GM21528 (cell line): ENCODE results near the gene PCBP3.
"Not testable (repeated sequence)": the region's sequence is repeated elsewhere in the genome, so short reads cannot be mapped to it uniquely, and the experiment has no call there.

Experiments
- ATAC-seq: cut with Tn5 transposase; IDR thresholded peaks from one replicate; pipeline ENCODE4 v1.9.1; 2021; ENCODE audit warnings: mild to moderate bottlenecking, moderate library complexity; ENCODE audit not compliant: unreplicated experiment, low FRiP score

The PCBP3 gene

DNA sequence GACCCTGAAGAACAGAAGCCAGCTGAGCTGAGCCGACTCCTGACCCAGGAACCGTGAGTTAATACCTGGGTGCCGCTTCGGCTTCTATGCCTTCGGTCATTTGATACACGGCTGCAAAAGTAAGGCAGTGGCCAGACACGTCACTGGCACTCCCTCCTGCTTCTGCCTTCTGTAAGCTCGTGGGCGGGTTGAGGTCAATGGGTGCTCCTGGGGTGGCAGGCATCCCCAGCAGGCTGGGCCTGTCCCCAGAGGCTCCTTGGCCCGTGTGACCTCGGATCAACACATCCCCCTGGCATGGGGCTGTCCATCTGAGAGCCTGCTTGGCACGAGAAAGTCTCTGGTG is 302.3 kb downstream of the PCBP3 start:
- ATAC-seq = no peak

DNA sequence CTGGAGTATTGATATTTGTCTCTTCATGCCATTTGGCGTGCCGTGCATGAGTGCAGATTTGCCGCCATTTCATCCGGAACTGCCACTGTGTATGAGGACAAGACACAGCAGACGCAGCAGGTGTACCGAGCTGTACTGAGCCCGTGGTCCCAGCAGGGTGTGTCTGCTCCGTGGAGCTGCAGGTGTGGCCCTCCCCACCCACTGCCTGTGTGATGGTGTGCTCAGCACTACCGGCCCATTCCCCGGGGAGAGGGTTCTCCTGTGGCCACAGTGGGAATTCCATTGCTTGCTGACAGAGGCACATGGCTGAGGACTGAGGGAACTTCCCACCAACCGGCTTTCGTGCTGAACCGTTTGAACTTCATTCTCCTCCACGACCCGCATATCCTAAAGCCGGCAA is 303.8 kb downstream of the PCBP3 start:
- no peak for ATAC-seq

DNA sequence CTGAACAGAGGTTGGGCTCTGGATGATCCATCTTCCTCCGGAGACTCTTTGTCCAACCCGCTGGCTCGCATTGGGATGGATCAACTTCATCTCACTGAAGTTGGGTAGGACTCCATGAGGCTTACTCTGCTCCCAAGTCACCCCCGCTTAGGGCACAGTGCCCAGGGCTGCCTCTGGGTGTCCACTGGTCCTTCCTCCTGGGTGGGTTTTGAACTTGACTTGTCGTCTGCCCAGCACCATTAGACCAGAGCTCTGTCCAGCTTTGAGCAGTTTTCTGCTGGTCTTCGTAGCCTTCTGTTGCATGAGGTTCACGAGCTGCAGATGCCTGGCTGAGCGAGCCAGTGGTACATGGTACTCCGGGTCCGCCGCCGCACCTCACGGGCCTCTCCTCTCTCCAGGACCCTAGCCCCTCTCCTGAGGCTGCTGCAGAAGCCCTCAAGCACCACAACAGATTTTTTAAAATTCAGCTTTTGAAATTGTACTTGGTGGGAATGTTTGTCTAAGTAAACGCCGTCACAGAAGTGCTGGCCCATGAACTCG is 304.3 kb downstream of the PCBP3 start:
- no peak for ATAC-seq

DNA sequence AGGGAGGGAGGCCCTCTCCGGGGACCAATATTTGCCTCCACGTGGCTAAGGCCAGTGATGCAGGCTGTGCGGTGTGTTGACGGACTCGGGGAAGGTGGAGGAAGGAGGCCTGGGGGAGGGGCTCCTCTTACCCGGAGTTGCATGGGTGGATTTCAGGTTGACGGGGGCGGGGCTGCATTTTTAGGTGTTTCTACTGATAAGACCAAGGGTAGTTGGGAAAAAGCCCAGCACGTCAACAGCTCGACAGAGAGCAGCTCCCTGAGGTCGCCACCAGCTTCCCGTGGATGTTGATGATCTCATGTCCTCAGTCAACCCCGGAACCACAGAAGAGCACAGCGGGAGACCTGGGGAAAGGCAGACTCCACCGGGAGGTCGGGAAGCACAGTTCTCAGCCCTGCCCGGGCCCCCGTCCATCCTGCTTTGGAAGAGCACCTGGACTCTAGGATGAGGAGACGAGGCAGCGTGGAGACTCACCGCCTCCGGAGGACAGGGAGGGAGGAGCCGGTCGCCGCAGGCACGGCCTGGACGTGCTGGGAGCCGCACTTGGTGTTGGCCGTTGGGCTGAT is 305.1 kb downstream of the PCBP3 start:
- ATAC-seq = no peak

DNA sequence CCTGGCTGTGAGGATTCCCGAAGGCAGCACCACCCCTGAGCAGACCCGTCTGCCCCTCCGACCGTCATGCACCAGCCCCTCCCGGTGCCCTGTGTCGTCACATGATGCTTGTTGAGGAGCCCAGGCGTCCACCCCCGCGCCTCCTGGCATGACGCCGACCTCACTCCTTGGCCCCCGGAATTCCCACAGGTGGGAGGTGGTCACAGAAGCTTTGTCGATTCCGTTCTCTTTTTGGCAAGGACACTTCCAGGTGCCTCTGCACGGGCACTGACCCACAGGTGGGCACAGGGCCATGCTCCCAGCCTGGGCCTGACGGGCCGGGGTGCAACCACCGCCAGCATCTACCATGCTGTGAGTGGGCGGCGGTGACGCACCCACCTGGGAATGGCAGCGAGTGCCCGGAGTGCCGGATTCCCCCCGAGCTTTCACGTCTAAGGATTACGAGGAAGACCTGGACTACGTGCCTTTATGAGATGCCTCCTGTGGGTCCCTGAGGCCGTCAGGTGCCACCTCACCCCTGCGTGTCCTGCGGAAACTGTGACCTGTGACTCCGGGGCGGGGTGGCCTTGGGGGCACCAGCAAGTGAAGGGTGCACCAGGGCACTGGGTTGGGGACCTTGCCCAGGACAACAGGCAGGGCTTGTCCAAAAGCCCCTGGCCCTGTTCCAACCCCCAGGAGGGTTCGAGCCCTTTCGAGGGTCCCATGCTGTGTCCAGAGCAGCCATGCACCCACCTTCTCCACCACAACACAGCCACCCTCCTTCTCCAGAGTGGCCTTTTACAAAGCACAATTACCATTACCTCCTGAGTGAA is 306.6 kb downstream of the PCBP3 start:
- no peak for ATAC-seq

DNA sequence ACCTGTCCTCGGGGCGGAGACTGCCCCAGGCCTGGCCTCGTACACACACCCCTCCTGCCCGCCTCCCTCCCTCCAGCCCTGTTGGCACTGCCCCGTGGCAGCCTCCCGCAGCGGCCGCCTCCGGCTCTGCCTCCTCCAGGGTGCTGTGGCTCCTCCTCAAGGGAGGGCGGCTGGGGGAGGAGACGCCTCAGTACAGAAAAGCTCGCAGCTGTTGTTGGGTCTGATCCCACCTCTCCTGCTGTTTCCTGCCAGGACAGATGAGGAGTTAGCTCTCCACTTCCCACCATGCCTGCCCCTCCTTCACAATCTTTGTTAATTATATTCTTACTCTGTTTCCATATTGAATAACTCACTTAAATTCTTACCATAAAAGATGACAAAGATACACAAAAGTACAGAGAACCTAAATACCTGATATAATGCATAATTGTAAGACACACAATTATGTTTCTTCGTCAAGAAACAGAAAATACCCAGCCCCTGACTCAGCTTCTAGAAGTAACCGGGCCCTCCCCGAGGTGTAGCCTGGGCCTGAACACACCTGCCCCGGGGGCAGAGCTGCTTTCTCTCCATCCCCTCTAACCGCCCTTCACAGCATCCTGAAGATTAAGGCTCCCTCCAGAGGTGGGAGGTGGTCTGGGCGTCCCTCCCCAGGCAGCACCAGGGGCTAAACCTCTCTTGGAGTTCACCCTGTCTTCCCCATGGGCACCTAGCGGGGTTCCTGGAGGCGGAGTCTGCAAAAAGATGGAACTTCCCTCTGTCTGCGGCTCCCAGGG is 307.4 kb downstream of the PCBP3 start:
- no peak for ATAC-seq

DNA sequence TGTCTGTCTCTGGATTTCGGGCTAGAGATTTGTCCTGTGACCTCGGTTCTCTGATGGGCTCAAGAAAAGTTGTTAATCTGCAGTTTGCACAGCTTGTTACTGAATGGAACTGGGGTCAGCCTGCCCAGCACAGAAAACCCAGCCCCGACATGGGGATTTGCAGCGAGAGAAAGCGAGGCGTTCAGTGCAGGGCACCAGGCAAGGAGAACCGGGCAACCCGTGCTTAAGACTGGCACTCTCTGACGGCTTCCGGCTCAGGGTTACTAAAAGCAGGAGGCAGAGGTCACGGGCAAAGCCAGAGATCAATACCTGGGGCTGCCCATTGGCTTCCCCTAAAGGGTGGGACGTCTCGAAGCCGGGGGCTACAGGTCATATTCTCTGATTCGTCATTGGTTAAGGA is 308.2 kb downstream of the PCBP3 start:
- no peak for ATAC-seq

DNA sequence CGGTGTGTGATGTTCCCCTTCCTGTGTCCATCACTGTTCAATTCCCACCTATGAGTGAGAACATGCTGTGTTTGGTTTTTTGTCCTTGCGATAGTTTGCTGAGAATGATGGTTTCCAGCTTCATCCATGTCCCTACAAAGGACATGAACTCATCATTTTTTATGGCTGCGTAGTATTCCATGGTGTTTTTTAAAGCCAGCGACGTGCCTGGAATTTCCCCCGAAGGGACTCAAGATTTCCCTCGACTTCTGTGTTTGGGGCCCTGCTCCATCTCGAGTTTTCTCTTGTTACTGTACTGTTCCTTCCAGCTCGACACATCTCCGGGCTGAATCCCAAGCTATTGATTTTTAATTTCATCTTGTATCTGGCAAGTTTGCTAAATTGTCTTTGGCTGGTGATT is 309.0 kb downstream of the PCBP3 start:
- not testable (repeated sequence) for ATAC-seq

DNA sequence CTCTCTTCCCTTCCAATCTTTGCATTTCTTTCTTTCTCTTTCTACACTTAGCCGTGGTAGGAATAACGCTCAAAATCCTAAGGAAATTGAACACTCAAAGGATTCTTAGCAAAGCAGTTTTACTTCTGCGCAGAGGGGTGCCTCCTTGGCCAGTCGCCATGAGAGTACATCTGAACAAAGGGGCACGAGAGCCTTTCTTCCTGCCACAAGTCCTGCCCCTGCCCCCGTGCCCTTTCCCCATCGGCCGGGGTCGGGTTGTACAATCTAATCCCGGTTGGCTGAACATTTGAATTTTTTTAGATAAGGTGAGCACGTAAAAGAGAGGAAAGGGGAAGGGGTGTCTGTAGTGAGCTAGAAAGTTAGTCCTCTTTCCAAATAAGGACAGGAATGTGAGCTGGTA is 309.4 kb downstream of the PCBP3 start:
- no peak for ATAC-seq

DNA sequence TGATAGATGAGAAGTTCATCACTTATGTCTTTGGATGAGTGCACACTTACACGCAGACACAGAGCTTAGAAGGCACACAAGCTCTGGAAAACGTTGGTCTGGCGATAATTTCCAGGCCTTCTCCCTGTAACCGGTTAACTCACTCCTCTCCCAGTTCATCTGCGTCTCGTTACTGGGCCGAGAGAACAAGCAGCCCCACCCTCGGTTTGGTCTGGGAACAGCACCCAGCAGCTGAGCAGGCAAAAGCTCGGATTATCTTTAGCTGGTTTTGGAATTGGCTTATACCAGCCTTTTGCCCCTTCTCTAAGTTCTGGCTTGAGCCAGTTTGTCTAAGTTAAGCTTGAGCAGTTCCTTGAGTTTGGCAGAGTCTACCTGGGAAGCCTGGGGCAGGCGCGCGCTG is 310.7 kb downstream of the PCBP3 start:
- no peak for ATAC-seq

DNA sequence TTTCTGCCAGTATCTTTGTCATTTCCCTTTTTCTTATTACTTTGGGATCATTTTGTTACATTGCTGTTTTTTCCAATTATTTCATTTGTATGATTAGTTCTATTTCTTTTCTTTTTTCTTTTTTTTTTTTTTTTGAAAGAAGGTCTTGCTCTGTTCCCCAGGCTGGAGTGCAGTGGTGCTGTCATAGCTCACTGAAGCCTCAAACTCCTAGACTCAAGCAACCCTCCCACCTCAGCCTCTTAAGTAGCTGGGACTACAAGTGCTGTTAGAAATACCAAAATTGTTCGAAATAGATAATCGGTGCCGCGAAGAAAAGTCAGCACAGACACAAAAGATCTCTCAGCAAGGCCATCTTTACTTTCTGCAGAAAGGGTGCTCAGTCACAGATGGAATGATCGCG is 311.4 kb downstream of the PCBP3 start:
- ATAC-seq = no peak

DNA sequence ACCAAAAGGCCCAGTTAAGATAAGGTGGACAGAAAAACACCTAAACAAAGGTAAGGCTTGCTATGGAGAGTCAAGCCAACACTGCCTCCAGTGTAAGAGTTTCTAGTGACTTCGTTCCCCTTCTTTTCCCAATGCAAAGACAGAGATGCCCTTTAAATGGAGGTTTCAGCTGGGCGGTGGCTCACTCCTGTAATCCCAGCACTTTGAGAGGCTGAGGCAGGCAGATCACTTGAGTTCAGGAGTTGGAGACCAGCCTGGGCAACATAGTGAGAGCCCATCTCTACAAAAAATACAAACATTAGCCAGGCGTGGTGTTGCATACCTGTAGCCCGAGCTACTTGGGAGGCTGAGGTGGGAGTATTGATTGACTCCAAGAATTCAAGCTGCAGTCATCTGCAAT is 314.0 kb downstream of the PCBP3 start:
- no peak for ATAC-seq

DNA sequence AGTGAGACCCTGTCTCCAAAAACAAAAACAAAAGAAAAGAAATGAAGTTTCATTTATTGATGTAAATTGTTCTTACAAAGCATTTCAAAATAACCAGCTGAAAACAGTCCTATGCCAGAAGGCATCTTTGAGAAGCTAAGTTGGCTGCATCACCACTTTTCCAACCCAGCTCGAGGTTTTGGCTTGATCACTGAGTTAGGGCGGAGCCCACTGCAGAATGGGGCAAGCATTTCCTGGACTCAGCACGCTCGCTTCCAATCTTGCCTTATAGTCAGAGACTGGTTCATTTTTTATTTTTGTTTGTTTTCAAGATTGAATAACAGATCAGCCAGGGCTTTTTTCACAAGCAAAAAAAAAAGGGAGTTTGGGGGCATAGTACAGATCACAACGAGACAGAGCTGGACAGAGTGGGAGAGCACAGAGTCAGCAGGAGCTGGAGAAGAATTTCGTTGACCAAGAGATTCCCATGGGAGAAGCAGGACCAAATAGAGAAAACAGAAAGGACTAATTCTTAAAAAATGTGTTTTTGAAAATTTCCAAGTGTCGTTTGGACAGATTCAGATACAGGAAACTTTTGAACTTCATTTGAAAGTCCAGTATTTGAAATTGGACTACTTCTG is 314.6 kb downstream of the PCBP3 start:
- no peak for ATAC-seq

DNA sequence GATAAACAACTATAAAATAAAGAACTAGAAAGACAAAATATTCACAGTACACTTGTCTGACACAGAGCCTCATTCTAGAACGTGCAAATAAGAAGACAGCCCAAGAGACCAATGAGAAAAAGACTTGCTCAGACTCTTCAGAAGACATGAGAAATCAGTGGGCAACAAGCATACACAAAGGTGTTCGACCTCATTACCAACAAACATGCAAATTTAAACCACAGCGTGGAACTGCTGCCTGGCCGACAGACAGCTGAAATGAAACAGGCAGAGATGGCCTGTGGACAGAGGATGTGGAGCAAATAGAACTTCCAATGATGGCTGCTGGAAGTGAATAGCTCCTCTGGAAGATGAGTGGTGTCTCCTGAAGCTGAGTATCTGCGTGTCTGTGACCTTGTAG is 315.7 kb downstream of the PCBP3 start:
- ATAC-seq = no peak

DNA sequence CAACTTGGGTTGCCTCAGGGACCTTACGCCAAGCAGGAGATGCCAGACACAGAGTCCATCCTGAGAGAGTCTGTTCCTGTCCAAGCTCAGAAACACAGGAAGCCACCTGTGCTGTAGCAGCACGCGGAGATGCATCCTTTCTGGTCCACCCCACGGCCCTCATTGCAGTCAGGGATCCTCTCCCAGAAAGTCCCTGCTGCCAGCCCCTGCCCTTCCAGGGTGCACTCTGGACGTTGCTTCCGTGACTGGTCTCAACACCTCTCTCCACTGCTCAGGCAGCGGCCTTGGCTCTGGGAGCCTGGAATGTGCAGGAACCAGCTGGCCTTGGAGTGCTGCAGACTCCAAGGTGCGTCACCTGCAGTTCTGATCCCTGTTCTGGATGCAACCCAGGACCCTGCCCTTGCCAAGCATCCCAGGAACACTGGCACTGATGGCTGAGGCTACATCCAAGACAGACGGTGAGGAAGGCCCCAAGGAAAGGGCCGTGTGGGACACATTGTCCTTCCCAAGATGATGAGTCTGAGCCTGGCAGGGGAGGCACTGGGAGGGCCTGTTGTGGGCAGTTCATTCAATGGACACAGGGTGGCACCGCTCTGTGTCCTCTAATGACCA is 316.4 kb downstream of the PCBP3 start:
- no peak for ATAC-seq

DNA sequence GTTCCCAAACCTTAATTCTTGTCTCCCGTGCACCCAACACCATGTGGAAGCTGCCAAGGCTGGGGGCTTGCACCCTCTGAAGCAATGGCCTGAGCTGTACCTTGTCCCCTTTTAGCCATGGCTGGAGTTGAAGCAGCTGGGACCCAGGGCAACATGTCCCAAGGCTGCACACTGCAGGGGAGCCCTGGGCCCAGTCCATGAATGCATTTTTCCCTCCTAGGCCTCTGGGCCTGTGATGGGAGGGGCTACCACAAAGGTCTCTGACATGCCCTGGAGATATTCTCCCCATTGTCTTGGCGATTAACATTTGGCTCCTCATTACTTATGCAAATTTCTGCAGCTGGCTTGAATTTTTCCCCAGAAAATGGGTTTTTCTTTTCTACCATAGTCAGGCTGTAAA is 317.9 kb downstream of the PCBP3 start:
- not testable (repeated sequence) for ATAC-seq

DNA sequence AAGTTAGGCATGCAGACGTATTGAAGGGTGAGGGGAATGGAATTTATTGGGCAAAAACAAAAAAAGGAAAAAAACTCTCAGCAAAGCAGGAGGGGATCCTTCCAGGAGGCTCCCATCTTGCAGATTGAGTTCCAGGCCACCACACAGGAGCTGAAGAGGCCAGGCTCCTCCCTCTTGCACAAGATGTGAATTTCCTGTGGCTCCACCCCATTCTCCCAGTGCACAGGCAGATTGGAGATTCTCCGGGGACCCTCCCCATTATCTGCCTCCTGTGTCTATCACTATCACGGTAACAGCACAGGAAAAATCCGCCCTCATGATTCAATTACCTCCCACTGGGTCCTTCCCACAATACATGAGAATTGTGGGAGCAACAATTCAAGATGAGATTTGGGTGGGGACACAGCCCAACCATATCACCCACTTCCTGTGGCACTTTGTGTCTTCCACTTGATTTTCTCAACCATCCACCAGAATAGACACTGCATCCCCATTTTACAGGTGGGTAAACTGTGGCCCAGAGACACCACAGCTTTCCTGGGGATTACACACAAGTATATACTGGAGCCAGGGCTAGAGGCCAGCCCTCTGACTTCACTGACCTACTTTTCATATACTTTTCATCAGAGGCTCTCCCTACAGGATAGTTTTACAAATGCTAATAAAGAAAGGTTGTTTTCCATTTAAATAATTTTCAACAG is 319.2 kb downstream of the PCBP3 start:
- no peak for ATAC-seq

DNA sequence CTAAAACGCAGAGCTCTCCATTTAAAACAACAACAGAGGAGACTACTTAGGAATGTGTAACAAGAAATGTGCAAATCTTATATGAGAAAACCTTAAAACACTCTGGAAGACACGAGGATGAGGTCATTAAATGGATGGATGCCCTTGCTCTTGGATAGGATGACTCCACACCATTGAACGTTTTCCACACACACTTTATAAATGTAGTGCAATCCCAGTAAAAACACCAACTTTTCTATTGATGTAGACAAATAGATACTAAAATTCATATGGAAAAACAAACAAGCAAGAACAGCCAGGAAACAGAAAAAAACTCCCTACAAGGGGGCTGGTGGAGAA is 319.7 kb downstream of the PCBP3 start:
- no peak for ATAC-seq

DNA sequence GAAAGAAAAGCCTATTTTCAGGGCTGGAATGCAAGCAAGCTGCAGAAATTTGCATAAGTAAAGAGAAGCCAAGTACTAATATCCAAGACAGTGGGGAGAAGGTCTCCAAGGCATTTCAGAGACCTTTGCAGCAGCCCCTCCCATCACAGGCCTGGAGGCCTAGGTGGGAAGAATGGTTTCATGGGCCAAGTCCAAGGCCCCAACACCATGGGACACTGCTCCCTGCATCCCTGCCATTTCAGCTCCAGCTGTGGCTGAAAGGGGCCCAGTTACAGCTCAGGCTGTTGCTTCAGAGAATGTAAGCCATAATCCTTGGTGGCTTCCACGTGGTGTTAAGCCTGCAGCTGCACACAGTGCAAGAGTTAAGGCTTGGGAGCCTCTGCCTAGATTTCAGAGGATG is 321.1 kb downstream of the PCBP3 start:
- no peak for ATAC-seq

DNA sequence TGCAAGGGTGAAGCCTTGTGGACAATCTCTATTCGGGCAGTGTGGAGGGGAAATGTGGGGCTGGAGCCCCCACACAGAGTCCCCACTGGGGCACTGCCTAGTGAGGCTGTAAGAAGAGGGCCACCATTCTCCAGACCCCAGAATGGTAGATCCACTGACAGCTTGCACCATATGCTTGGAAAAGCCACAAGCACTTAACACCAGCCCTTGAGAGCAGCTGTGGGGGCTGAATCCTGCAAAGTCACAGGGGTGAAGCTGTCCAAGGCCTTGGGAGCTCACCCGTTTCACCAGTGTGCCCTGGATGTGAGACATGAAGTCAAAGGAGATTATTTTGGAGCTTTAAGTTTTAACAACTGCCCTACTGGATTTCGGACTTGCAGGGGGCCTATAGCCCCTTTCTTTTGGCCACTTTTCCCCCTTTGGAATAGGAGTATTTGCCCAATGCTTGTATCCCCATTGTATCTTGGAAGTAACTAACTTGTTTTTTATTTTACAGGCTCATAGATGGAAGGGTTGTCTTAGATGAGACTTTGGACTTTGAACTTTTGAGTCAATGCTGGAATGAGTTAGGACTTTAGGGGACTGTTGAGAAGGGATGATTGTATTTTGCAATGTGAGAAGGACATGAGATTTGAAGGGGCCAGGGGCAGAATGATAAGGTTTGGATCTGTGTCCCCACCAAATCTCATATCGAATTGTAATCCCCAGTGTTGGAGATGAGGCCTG is 321.7 kb downstream of the PCBP3 start:
- ATAC-seq = no peak
